K562 (cell line): ENCODE measurements around the gene NLRP9. TPM values are rescaled to one million over a fixed set of nuclear protein-coding genes. Genes with fewer than 3 reads are reported as not detected.

Experiments used
- EGR1 ChIP-seq: fragments of 450-650 bp; conservative IDR thresholded peaks from 2 replicates; pipeline ENCODE4 v1.6.1; 2017; ENCODE audit warnings: mild to moderate bottlenecking
- GATAD2A ChIP-seq: fragments of 450-650 bp; IDR thresholded peaks from 2 replicates; pipeline ENCODE4 v1.6.1; 2017
- HDAC1 ChIP-seq, 2 experiments: fragments of 450-650 bp; IDR thresholded peaks; 2 replicates each; pipeline ENCODE4 v1.6.1; 2016 to 2017; ENCODE audit warnings: inconsistent platforms in 1 of 2, mild to moderate bottlenecking in 1 of 2, moderate library complexity in 1 of 2
- HDAC6 ChIP-seq: IDR thresholded peaks from 2 replicates; pipeline ENCODE4 v1.6.1; 2012; ENCODE audit warnings: low read depth, mild to moderate bottlenecking, control low read depth, inconsistent platforms, low read length, moderate library complexity
- HDGF ChIP-seq: fragments of 450-650 bp; IDR thresholded peaks from 2 replicates; pipeline ENCODE4 v1.6.1; 2016
- HOXB6 ChIP-seq: fragments of 250-450 bp; sonication (Bioruptor Pico); IDR thresholded peaks from 2 replicates; pipeline ENCODE4 v1.5.1; 2022; ENCODE audit warnings: mild to moderate bottlenecking, borderline replicate concordance
- IFI16 ChIP-seq: fragments of 250-450 bp; sonication (Bioruptor Pico); IDR thresholded peaks from 2 replicates; pipeline ENCODE4 v2.1.2; 2022; ENCODE audit warnings: mild to moderate bottlenecking, inconsistent platforms
- KDM4B ChIP-seq, 2 experiments: fragments of 450-650 bp in 1 of 2; sonication (generic) in 1 of 2; IDR thresholded peaks; 2 replicates each; pipeline ENCODE4 v1.6.1; 2016 to 2017; ENCODE audit warnings: borderline replicate concordance in 2 of 2, antibody characterized with exemption in 1 of 2, low read depth in 1 of 2, mild to moderate bottlenecking in 1 of 2
- NFXL1 ChIP-seq: fragments of 450-650 bp; formaldehyde crosslinking; IDR thresholded peaks from 2 replicates; pipeline ENCODE4 v1.4.0; 2021; ENCODE audit warnings: mild to moderate bottlenecking
- OTX1 ChIP-seq: fragments of 450-650 bp; formaldehyde crosslinking; IDR thresholded peaks from 2 replicates; pipeline ENCODE4 v1.4.0; 2022; ENCODE audit warnings: mild to moderate bottlenecking
- PHTF2 ChIP-seq: fragments of 250-450 bp; sonication (Bioruptor Pico); IDR thresholded peaks from 2 replicates; pipeline ENCODE4 v1.5.0; 2021; ENCODE audit warnings: mild to moderate bottlenecking
- POLR2G ChIP-seq: fragments of 200-400 bp; formaldehyde crosslinking; IDR thresholded peaks from 2 replicates; pipeline ENCODE4 v1.6.1; 2017; ENCODE audit warnings: low read depth, mild to moderate bottlenecking, antibody characterized with exemption, low read length, moderate library complexity
- ZBTB12 ChIP-seq: fragments of 250-450 bp; sonication (Bioruptor Pico); IDR thresholded peaks from 2 replicates; pipeline ENCODE4 v1.4.0; 2020
- ZNF551 ChIP-seq: fragments of 250-450 bp; sonication (Bioruptor Pico); IDR thresholded peaks from 2 replicates; pipeline ENCODE4 v1.5.0; 2021; ENCODE audit warnings: mild to moderate bottlenecking, moderate library complexity
- ZNF583 ChIP-seq: fragments of 250-450 bp; sonication (Bioruptor Pico); IDR thresholded peaks from 2 replicates; pipeline ENCODE4 v1.4.0; 2020
- ZNF639 ChIP-seq, 2 experiments: fragments of 200-800 bp in 1 of 2; sonication (Bioruptor generic) in 1 of 2; sonication (generic) in 1 of 2; formaldehyde crosslinking in 1 of 2; IDR thresholded peaks in 1 of 2; conservative IDR thresholded peaks in 1 of 2; 2 replicates each; pipeline versions ENCODE4 v1.5.0 to v1.6.1; 2016 to 2020; ENCODE audit warnings: missing compliant biosample characterization in 1 of 2, missing genetic modification characterization in 1 of 2, missing genetic modification reagents in 1 of 2
- ZNF695 ChIP-seq: fragments of 450-650 bp; formaldehyde crosslinking; IDR thresholded peaks from 2 replicates; pipeline ENCODE4 v1.4.0; 2020; ENCODE audit warnings: mild to moderate bottlenecking, moderate library complexity
- ZNF780A ChIP-seq: fragments of 250-450 bp; sonication (Bioruptor Pico); IDR thresholded peaks from 2 replicates; pipeline ENCODE4 v1.5.0; 2021; ENCODE audit warnings: mild to moderate bottlenecking
- polyA plus RNA-seq, 8 experiments: library from polyadenylated mRNA; depleted of rRNA in 4 of 8; stranded (reverse) in 5 of 8; unstranded in 3 of 8; fragments of >200 nt; fragmentation: Nextera tagmentation in 2 of 8; fragmentation: Illumina TruSeq in 1 of 8; extraction: Ambion mirVana in 2 of 8; extraction: Trizol in 1 of 8; gene quantifications; 2 replicates each; pipeline versions ENCODE4 v1.2.1 to v1.2.3, GENCODE V29; 2011 to 2014; ENCODE audit warnings: inconsistent platforms in 1 of 8, missing spikeins in 1 of 8
- total RNA-seq, 7 experiments: library from RNA; depleted of rRNA in 6 of 7; stranded (reverse); fragments of >200 nt in 6 of 7; fragmentation: Illumina TruSeq in 2 of 7; extraction: Trizol in 2 of 7; gene quantifications; 2 replicates each; pipeline versions ENCODE4 v1.2.1 to v1.2.3, GENCODE V29; 2011 to 2021; ENCODE audit warnings: low replicate concordance in 1 of 7
- TF ChIP-seq, protein P1 (sequence below), 3 experiments: fragments of 200-800 bp in 1 of 3; sonication (Bioruptor generic) in 1 of 3; sonication (generic) in 1 of 3; formaldehyde crosslinking in 1 of 3; IDR thresholded peaks; 2 replicates each; pipeline versions ENCODE4 v1.6.1 to v1.8.0; 2016 to 2022; ENCODE audit warnings: mild to moderate bottlenecking in 2 of 3, missing compliant biosample characterization in 2 of 3, missing genetic modification characterization in 2 of 3, missing genetic modification reagents in 1 of 3
- TF ChIP-seq, protein P2 (sequence below): fragments of 450-650 bp; IDR thresholded peaks from 2 replicates; pipeline ENCODE4 v1.6.1; 2017; ENCODE audit warnings: antibody characterized with exemption

The NLRP9 gene
- total and polyA plus RNA-seq, 9 of the 15 experiments (the other 6 are each of a cell fraction or from before 2014, with no cell fraction given), result not detected

GRCh38 chr19:55674841-55675660 lies 63.2 kb downstream of the NLRP9 start, which contains the start of gene EPN1 (continued):
- TF ChIP-seq NFXL1 (CRISPR knock-in tag) (no peak), IFI16 (no peak), HDAC6 (no peak), POLR2G (peak; percentile 90), KDM4B (IDR thresholded peaks at IDR 0.05; ENCODE audit: borderline replicate concordance in 2 of 2, low read depth in 1 of 2) (peak in 1 of 2 experiments; percentile 98; a peak in 2 of 4 replicates), ZNF639 (CRISPR knock-in tag; conservative IDR thresholded peaks at IDR 0.05 in 1 of 2, IDR thresholded peaks at IDR 0.05 in 1 of 2) (peak in 1 of 2 experiments; percentile 98; a peak in 2 of 4 replicates), OTX1 (CRISPR knock-in tag) (no peak), EGR1 (peak; percentile 73), ZBTB12 (peak; percentile 93), ZNF780A (no peak), HDGF (no peak), PHTF2 (CRISPR knock-in tag) (no peak), ZNF551 (CRISPR knock-in tag) (no peak), ZNF583 (CRISPR knock-in tag) (no peak), HDAC1 (IDR thresholded peaks at IDR 0.05) (peak in 1 of 2 experiments; percentile 51; a peak in 1 of 4 replicates), GATAD2A (no peak), ZNF695 (CRISPR knock-in tag) (no peak), HOXB6 (CRISPR knock-in tag) (no peak)
- TF ChIP-seq, protein P1, sequence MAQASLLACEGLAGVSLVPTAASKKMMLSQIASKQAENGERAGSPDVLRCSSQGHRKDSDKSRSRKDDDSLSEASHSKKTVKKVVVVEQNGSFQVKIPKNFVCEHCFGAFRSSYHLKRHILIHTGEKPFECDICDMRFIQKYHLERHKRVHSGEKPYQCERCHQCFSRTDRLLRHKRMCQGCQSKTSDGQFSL (CRISPR knock-in tag; IDR thresholded peaks at IDR 0.05), result no peak
- TF ChIP-seq, protein P1 (tag; IDR thresholded peaks at IDR 0.05), result no peak
- TF ChIP-seq, protein P2, sequence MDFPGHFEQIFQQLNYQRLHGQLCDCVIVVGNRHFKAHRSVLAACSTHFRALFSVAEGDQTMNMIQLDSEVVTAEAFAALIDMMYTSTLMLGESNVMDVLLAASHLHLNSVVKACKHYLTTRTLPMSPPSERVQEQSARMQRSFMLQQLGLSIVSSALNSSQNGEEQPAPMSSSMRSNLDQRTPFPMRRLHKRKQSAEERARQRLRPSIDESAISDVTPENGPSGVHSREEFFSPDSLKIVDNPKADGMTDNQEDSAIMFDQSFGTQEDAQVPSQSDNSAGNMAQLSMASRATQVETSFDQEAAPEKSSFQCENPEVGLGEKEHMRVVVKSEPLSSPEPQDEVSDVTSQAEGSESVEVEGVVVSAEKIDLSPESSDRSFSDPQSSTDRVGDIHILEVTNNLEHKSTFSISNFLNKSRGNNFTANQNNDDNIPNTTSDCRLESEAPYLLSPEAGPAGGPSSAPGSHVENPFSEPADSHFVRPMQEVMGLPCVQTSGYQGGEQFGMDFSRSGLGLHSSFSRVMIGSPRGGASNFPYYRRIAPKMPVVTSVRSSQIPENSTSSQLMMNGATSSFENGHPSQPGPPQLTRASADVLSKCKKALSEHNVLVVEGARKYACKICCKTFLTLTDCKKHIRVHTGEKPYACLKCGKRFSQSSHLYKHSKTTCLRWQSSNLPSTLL, result no peak
